Keratinocyte (primary cell): ENCODE results near the gene P2RY12.

Source experiments
- CTCF ChIP-seq, 3 experiments: IDR thresholded peaks in 1 of 3; conservative IDR thresholded peaks in 1 of 3; optimal IDR thresholded peaks in 1 of 3; 2 replicates in 2 of 3; 3 replicates in 1 of 3; pipeline versions ENCODE3 to v1.5.1; 2011; ENCODE audit warnings: low read length in 3 of 3, mild to moderate bottlenecking in 3 of 3, moderate library complexity in 2 of 3, control low read depth in 1 of 3, inconsistent platforms in 1 of 3; ENCODE audit not compliant: insufficient read depth in 2 of 3; ENCODE audit errors: extremely low read depth in 1 of 3
- EZH2 ChIP-seq: IDR thresholded peaks from one replicate; pipeline ENCODE4 v1.6.1; 2012; ENCODE audit warnings: inconsistent platforms, mild to moderate bottlenecking, low read length, moderate library complexity

- TF ChIP-seq EZH2 = no peak
- no peak for TF ChIP-seq CTCF (optimal IDR thresholded peaks at IDR 0.05 in 1 of 3, IDR thresholded peaks at IDR 0.05 in 1 of 3, conservative IDR thresholded peaks at IDR 0.05 in 1 of 3; ENCODE audit: extremely low read depth in 1 of 3, insufficient read depth in 2 of 3, low read length in 3 of 3)
Observed at GRCh38 chr3:151301787-151302186, 82.8 kb downstream of the P2RY12 start.
